SK-N-SH treated with all-trans-retinoic acid at 6 μM for 48 hours (cell line): ENCODE results near the gene MEIS1.

Source experiments
- ATAC-seq: fragments of 200-7000 bp; cut with Tn5 transposase; 3 replicates; pipeline ENCODE4 v1.9.1; 2020; ENCODE audit warnings: mild to moderate bottlenecking, moderate library complexity
- ARNTL ChIP-seq: fragments of 450-650 bp; formaldehyde crosslinking; IDR thresholded peaks from 2 replicates; pipeline ENCODE4 v1.5.0; 2020; ENCODE audit warnings: low read depth, mild to moderate bottlenecking, moderate library complexity, borderline replicate concordance
- BACH2 ChIP-seq: fragments of 250-450 bp; sonication (Bioruptor Pico); IDR thresholded peaks from 2 replicates; pipeline ENCODE4 v1.9.0; 2021; ENCODE audit warnings: mild to moderate bottlenecking, borderline replicate concordance
- CREB5 ChIP-seq: fragments of 250-450 bp; sonication (Bioruptor Pico); IDR thresholded peaks from 2 replicates; pipeline ENCODE4 v1.5.1; 2020; ENCODE audit warnings: low read depth, mild to moderate bottlenecking, moderate library complexity
- CSDC2 ChIP-seq: fragments of 250-450 bp; sonication (Bioruptor Pico); IDR thresholded peaks from 2 replicates; pipeline ENCODE4 v1.5.0; 2020; ENCODE audit warnings: mild to moderate bottlenecking, moderate library complexity
- CSRNP3 ChIP-seq: fragments of 250-450 bp; sonication (Bioruptor Pico); IDR thresholded peaks from 2 replicates; pipeline ENCODE4 v1.5.1; 2021; ENCODE audit warnings: mild to moderate bottlenecking, moderate library complexity
- ESRRG ChIP-seq: fragments of 250-450 bp; sonication (Bioruptor Pico); IDR thresholded peaks from 2 replicates; pipeline ENCODE4 v1.6.1; 2021; ENCODE audit warnings: mild to moderate bottlenecking
- GLIS3 ChIP-seq: fragments of 250-450 bp; sonication (Bioruptor Pico); IDR thresholded peaks from 2 replicates; pipeline ENCODE4 v1.5.0; 2020; ENCODE audit warnings: mild to moderate bottlenecking, moderate library complexity
- OSR1 ChIP-seq: fragments of 250-450 bp; sonication (Bioruptor Pico); IDR thresholded peaks from 2 replicates; pipeline ENCODE4 v1.8.0; 2022; ENCODE audit warnings: moderate library complexity, mild to moderate bottlenecking, inconsistent platforms
- PATZ1 ChIP-seq: fragments of 250-450 bp; sonication (Bioruptor Pico); IDR thresholded peaks from 2 replicates; pipeline ENCODE4 v1.8.0; 2020; ENCODE audit warnings: mild to moderate bottlenecking, moderate library complexity, borderline replicate concordance
- RARB ChIP-seq: fragments of 250-450 bp; sonication (Bioruptor Pico); IDR thresholded peaks from 2 replicates; pipeline ENCODE4 v1.8.0; 2021; ENCODE audit warnings: mild to moderate bottlenecking, moderate library complexity
- SNAI2 ChIP-seq: fragments of 250-450 bp; sonication (Bioruptor Pico); IDR thresholded peaks from 2 replicates; pipeline ENCODE4 v1.5.0; 2020; ENCODE audit warnings: mild to moderate bottlenecking, moderate library complexity
- TCF4 ChIP-seq: fragments of 250-450 bp; sonication (Bioruptor Pico); IDR thresholded peaks from 2 replicates; pipeline ENCODE4 v1.8.0; 2021; ENCODE audit warnings: mild to moderate bottlenecking, moderate library complexity, borderline replicate concordance
- TOX ChIP-seq: fragments of 250-450 bp; sonication (Bioruptor Pico); IDR thresholded peaks from 2 replicates; pipeline ENCODE4 v1.8.0; 2021; ENCODE audit warnings: mild to moderate bottlenecking, moderate library complexity, borderline replicate concordance
- ZC3H10 ChIP-seq: fragments of 250-450 bp; sonication (Bioruptor Pico); IDR thresholded peaks from 2 replicates; pipeline ENCODE4 v1.5.1; 2021; ENCODE audit warnings: mild to moderate bottlenecking, moderate library complexity
- ZFP3 ChIP-seq: fragments of 250-450 bp; sonication (Bioruptor Pico); IDR thresholded peaks from 2 replicates; pipeline ENCODE4 v1.5.0; 2020; ENCODE audit warnings: mild to moderate bottlenecking, moderate library complexity
- ZNF565 ChIP-seq: fragments of 450-650 bp; formaldehyde crosslinking; conservative IDR thresholded peaks from 2 replicates; pipeline ENCODE4 v1.5.0; 2020; ENCODE audit warnings: low read depth, mild to moderate bottlenecking, moderate library complexity
- ZNF70 ChIP-seq: fragments of 450-650 bp; formaldehyde crosslinking; IDR thresholded peaks from 2 replicates; pipeline ENCODE4 v1.5.0; 2020; ENCODE audit warnings: mild to moderate bottlenecking, moderate library complexity
- ZNF8 ChIP-seq: fragments of 450-650 bp; formaldehyde crosslinking; IDR thresholded peaks from 2 replicates; pipeline ENCODE4 v1.5.0; 2020; ENCODE audit warnings: mild to moderate bottlenecking, moderate library complexity
- TF ChIP-seq, protein P1 (sequence below): fragments of 250-450 bp; sonication (Bioruptor Pico); IDR thresholded peaks from 2 replicates; pipeline ENCODE4 v1.8.0; 2021; ENCODE audit warnings: low read depth, mild to moderate bottlenecking, moderate library complexity, borderline replicate concordance
- TF ChIP-seq, protein P2 (sequence below): fragments of 250-450 bp; sonication (Bioruptor Pico); IDR thresholded peaks from 2 replicates; pipeline ENCODE4 v1.5.0; 2020; ENCODE audit warnings: mild to moderate bottlenecking, moderate library complexity

The MEIS1 gene

DNA sequence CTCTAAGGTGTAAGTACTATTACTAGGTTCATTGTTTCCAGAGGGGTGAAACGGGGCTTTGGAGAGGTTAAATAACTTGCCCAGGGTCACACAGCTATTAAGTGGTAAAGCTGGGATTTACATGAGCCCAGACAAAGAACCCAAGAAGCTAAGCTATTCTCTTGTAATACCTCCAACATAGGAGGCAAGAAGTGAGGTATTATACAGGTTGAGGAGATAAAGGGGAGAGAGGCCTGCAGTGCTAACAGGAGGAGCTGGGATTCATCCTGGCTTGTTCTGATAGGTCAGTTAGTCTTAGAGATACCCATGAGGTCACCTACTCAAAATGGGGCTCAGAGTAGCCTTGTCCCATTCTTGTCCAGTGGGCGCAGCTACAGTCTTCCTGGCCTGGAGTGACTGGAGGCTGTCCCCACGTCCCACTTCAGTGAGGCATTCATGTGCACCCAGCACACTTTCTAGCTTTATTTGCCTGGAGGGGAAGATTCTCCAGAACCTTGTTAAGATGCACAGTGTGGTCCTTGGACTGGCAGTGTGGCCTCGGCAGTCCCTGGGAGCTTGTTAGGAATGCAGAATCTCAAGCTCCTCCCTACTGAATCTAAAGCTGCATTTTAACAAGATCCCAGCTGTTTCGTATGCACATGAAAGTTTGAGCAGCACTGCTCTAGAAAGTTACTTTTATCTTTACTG is 63.5 kb downstream of the MEIS1 start (continued):
- TF ChIP-seq TCF4: no peak

DNA sequence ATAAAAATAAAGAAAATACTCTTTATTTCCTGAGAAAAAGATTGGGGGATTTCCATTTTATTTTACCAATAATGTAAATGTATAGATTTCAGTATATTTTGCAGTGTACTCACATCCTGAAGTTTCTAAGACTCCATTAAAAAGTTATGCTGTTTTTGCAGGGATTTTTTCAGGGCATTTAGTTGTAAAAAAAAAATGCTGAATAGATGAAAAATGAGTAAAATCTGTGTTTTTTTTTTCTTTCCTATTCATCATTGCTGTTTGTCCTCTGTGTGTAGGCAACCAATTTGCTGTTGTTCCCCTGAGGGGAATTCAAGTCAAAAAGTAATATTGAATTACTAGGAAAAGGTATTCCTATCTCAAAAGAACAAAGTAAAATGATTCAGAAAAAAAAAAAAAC is 66.3 kb downstream of the MEIS1 start:
- no peak for TF ChIP-seq CREB5 (CRISPR knock-in tag)
- TF ChIP-seq, protein P1, sequence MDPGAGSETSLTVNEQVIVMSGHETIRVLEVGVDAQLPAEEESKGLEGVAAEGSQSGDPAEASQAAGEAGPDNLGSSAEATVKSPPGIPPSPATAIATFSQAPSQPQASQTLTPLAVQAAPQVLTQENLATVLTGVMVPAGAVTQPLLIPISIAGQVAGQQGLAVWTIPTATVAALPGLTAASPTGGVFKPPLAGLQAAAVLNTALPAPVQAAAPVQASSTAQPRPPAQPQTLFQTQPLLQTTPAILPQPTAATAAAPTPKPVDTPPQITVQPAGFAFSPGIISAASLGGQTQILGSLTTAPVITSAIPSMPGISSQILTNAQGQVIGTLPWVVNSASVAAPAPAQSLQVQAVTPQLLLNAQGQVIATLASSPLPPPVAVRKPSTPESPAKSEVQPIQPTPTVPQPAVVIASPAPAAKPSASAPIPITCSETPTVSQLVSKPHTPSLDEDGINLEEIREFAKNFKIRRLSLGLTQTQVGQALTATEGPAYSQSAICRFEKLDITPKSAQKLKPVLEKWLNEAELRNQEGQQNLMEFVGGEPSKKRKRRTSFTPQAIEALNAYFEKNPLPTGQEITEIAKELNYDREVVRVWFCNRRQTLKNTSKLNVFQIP (CRISPR knock-in tag): no peak
- no peak for ATAC-seq

GRCh38 chr2:66506265-66506664 is 71.3 kb downstream of the MEIS1 start:
- no peak for ATAC-seq
- no peak for TF ChIP-seq ZFP3 (CRISPR knock-in tag)
- no peak for TF ChIP-seq ZNF70 (CRISPR knock-in tag)
- TF ChIP-seq SNAI2: no peak
- TF ChIP-seq ZNF8 (CRISPR knock-in tag): no peak

- TF ChIP-seq ESRRG (CRISPR knock-in tag) (no peak), ZC3H10 (CRISPR knock-in tag) (no peak), ARNTL (CRISPR knock-in tag) (no peak), CSDC2 (no peak), ZNF70 (CRISPR knock-in tag) (no peak), BACH2 (CRISPR knock-in tag) (no peak), PATZ1 (CRISPR knock-in tag) (no peak), ZNF565 (no peak), RARB (CRISPR knock-in tag) (no peak), GLIS3 (CRISPR knock-in tag) (no peak), ZNF8 (CRISPR knock-in tag) (no peak), TOX (no peak)
Measured at GRCh38 chr2:66507673-66508201, 72.8 kb downstream of the MEIS1 start.

DNA sequence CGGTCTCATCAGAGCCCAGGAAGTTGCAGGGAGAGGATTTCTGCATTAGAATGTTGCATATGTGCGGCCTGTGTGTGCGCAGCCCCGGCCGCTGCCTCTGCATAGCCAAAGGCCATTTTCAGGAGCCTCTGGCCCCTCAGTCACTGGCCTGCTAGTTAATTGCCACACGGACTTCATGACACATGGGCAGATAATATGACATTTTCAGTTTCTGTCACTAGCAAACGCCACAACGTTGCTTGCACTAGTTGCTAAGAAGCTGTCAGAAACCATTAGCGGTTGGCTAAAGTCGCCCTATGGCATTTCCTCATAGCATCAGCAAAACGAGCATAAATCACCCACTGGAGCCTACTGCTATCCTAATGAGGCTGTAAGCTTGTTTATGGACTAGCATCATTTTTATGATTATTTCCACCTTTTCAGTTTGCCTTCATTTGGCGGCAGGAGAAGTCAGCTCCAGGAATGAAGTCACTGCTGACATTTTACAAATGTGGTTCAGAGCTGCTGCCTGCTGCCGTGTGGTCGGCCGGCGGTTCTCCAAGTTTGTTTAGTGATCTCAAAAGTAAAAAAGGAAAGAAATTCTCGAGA is 73.7 kb downstream of the MEIS1 start:
- TF ChIP-seq ZFP3 (CRISPR knock-in tag) (no peak), CSRNP3 (CRISPR knock-in tag) (no peak), RARB (CRISPR knock-in tag) (no peak), OSR1 (no peak), PATZ1 (CRISPR knock-in tag) (no peak), ARNTL (CRISPR knock-in tag) (no peak), BACH2 (CRISPR knock-in tag) (no peak), SNAI2 (no peak), CSDC2 (no peak), CREB5 (CRISPR knock-in tag) (no peak), ZNF70 (CRISPR knock-in tag) (no peak)
- TF ChIP-seq, protein P2, sequence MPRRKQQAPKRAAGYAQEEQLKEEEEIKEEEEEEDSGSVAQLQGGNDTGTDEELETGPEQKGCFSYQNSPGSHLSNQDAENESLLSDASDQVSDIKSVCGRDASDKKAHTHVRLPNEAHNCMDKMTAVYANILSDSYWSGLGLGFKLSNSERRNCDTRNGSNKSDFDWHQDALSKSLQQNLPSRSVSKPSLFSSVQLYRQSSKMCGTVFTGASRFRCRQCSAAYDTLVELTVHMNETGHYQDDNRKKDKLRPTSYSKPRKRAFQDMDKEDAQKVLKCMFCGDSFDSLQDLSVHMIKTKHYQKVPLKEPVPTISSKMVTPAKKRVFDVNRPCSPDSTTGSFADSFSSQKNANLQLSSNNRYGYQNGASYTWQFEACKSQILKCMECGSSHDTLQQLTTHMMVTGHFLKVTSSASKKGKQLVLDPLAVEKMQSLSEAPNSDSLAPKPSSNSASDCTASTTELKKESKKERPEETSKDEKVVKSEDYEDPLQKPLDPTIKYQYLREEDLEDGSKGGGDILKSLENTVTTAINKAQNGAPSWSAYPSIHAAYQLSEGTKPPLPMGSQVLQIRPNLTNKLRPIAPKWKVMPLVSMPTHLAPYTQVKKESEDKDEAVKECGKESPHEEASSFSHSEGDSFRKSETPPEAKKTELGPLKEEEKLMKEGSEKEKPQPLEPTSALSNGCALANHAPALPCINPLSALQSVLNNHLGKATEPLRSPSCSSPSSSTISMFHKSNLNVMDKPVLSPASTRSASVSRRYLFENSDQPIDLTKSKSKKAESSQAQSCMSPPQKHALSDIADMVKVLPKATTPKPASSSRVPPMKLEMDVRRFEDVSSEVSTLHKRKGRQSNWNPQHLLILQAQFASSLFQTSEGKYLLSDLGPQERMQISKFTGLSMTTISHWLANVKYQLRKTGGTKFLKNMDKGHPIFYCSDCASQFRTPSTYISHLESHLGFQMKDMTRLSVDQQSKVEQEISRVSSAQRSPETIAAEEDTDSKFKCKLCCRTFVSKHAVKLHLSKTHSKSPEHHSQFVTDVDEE (CRISPR knock-in tag): no peak
- peak; percentile 47 for ATAC-seq

More at GRCh38 chr2:66507673-66508201, 72.8 kb downstream of the MEIS1 start:
- ATAC-seq: peak; percentile 12; the same call in 1 of the 3 replicates
